PC-3 (cell line): ENCODE data around the gene PIAS2. TPM values are rescaled to one million over a fixed set of nuclear protein-coding genes. Genes with fewer than 3 reads are reported as not detected.

Source experiments
- ATAC-seq: fragments of 200-7000 bp; cut with Tn5 transposase; 2 replicates; pipeline ENCODE4 v1.9.1; 2020; ENCODE audit warnings: mild to moderate bottlenecking, moderate library complexity
- BruUV-seq: library from RNA; stranded (reverse); fragments of 400-500 nt; replicated peaks from 2 replicates; lab custom pipeline; 2021; lab: Mats Ljungman, UMichigan
- CTCF ChIA-PET: fragments of 300-600 bp; sonication (Branson Sonifier 250); formaldehyde crosslinking; loops from one replicate; lab custom pipeline; 2022; ENCODE audit warnings: antibody characterized with exemption; lab: Charles Lee
- POLR2A ChIA-PET: fragments of 300-600 bp; sonication (Branson Sonifier 250); formaldehyde crosslinking; loops from one replicate; lab custom pipeline; 2022; ENCODE audit warnings: antibody characterized with exemption; ENCODE audit not compliant: unreplicated experiment; lab: Charles Lee
- DNase-seq: peaks from one replicate; pipeline ENCODE4 v3.0.0-alpha.2; 2015
- H2AFZ ChIP-seq: fragments of 300-600 bp; sonication (generic); 2 replicates; pipeline ENCODE4 v1.6.0; 2016; ENCODE audit warnings: antibody characterized with exemption, low read length
- H3F3A ChIP-seq: fragments of 300-600 bp; sonication (generic); one replicate; pipeline ENCODE4 v1.6.0; 2017; ENCODE audit warnings: antibody characterized with exemption, low read length, control low read depth, mild to moderate bottlenecking; ENCODE audit not compliant: unreplicated experiment
- H3K27ac ChIP-seq: fragments of 300-600 bp; sonication (generic); 2 replicates; pipeline ENCODE4 v1.5.1; 2016; ENCODE audit warnings: mild to moderate bottlenecking, low read length
- H3K27me3 ChIP-seq: fragments of 300-600 bp; sonication (generic); 2 replicates; pipeline ENCODE4 v1.6.1; 2016; ENCODE audit warnings: low read length, mixed read lengths
- H3K36me3 ChIP-seq: fragments of 300-600 bp; sonication (generic); 2 replicates; pipeline ENCODE4 v1.6.1; 2016; ENCODE audit warnings: low read depth, mixed run types, low read length, mixed read lengths
- H3K4me1 ChIP-seq: fragments of 300-600 bp; sonication (generic); 2 replicates; pipeline ENCODE4 v1.5.1; 2016; ENCODE audit warnings: low read length; ENCODE audit not compliant: insufficient read depth
- H3K4me2 ChIP-seq: fragments of 300-600 bp; sonication (generic); 2 replicates; pipeline ENCODE4 v1.6.0; 2016; ENCODE audit warnings: low read length
- H3K4me3 ChIP-seq: fragments of 300-600 bp; sonication (generic); 2 replicates; pipeline ENCODE4 v1.5.1; 2016; ENCODE audit warnings: mild to moderate bottlenecking, low read length, mixed read lengths
- H3K79me2 ChIP-seq: fragments of 300-600 bp; sonication (generic); 2 replicates; pipeline ENCODE4 v1.6.1; 2017; ENCODE audit warnings: low read length, mixed read lengths
- H3K9ac ChIP-seq: fragments of 300-600 bp; sonication (generic); 2 replicates; pipeline ENCODE4 v1.6.0; 2016; ENCODE audit warnings: mild to moderate bottlenecking, low read length
- H3K9me2 ChIP-seq: fragments of 300-600 bp; sonication (generic); replicated peaks from 2 replicates; pipeline ENCODE4 v1.6.1; 2016; ENCODE audit warnings: mixed run types, low read length, mixed read lengths
- H3K9me3 ChIP-seq: fragments of 300-600 bp; sonication (generic); 2 replicates; pipeline ENCODE4 v1.6.1; 2016; ENCODE audit warnings: low read length, mixed read lengths
- H4K20me1 ChIP-seq: fragments of 300-600 bp; sonication (generic); 2 replicates; pipeline ENCODE4 v1.6.1; 2016; ENCODE audit warnings: low read length, mixed read lengths
- CTCF ChIP-seq: fragments of 300-600 bp; sonication (generic); conservative IDR thresholded peaks from 2 replicates; pipeline ENCODE4 v1.5.1; 2017; ENCODE audit warnings: antibody characterized with exemption, low read depth, mild to moderate bottlenecking, low read length
- EZH2 ChIP-seq: fragments of 300-600 bp; sonication (generic); IDR thresholded peaks from one replicate; pipeline ENCODE4 v1.6.1; 2017; ENCODE audit warnings: antibody characterized with exemption, mild to moderate bottlenecking, low read length; ENCODE audit not compliant: unreplicated experiment
- EZH2phosphoT487 ChIP-seq: fragments of 300-600 bp; sonication (generic); IDR thresholded peaks from 2 replicates; pipeline ENCODE4 v1.6.1; 2018; ENCODE audit warnings: mild to moderate bottlenecking, antibody characterized with exemption, low read length, borderline replicate concordance
- intact Hi-C: fragments of 100-400 bp; cut with micrococcal nuclease; formaldehyde crosslinking; loops from 2 replicates; pipeline ENCODE4 v1.9.0; 2023
- total RNA-seq: library from RNA; depleted of rRNA; stranded (reverse); fragments of >200 nt; gene quantifications from 2 replicates; pipeline ENCODE4 v1.2.3, GENCODE V29; 2014

Gene PIAS2
- total RNA-seq, 1 experiment from 2014 or later = 13.5 TPM

- Histone ChIP-seq H3K9me3 (no peaks in the 10 kb centered on the region), H4K20me1 (no peaks in the 10 kb centered on the region), H3K9me2 (no peaks in the 10 kb centered on the region), H3K4me2 (no peak overlapping the region), H3K79me2 (no peaks in the 10 kb centered on the region), H3K27me3 (no peaks in the 10 kb centered on the region), H3F3A (no peaks in the 10 kb centered on the region), H2AFZ (no peak overlapping the region), H3K36me3 (no peaks in the 10 kb centered on the region), H3K4me3 (no peak overlapping the region), H3K9ac (no peak overlapping the region), H3K4me1 (no peaks in the 10 kb centered on the region), H3K27ac (no peak overlapping the region)
- ATAC-seq (no peak), DNase-seq (no peak)
- no peak for TF ChIP-seq CTCF
- no peak for TF ChIP-seq EZH2
- TF ChIP-seq EZH2phosphoT487 = no peak
- ChIA-PET POLR2A (no interaction called here), CTCF (no interaction called here)
- no TSS peak for BruUV-seq
- intact Hi-C loops = no loop called here
Measured at GRCh38 chr18:46939998-46940571, 22.8 kb upstream of the PIAS2 start.

- H3F3A ChIP-seq = no peaks in the 10 kb centered on the region
- intact Hi-C loops = no loop called here
- no peaks in the 10 kb centered on the region for H3K9me2 ChIP-seq
- TF ChIP-seq CTCF (no peak), EZH2 (no peak), EZH2phosphoT487 (no peak)
- no peak overlapping the region for H2AFZ ChIP-seq
- no peaks in the 10 kb centered on the region for H3K9me3 ChIP-seq
- no TSS peak for BruUV-seq
- no peaks in the 10 kb centered on the region for H3K79me2 ChIP-seq
- H3K27me3 ChIP-seq = no peaks in the 10 kb centered on the region
- no peaks in the 10 kb centered on the region for H4K20me1 ChIP-seq
- DNase-seq (no peak), ATAC-seq (no peak)
- H3K9ac ChIP-seq = no peak overlapping the region
- ChIA-PET CTCF (no interaction called here), POLR2A (no interaction called here)
- no peaks in the 10 kb centered on the region for H3K4me1 ChIP-seq
- no peak overlapping the region for H3K27ac ChIP-seq
- no peak overlapping the region for H3K4me3 ChIP-seq
- no peaks in the 10 kb centered on the region for H3K36me3 ChIP-seq
- no peak overlapping the region for H3K4me2 ChIP-seq
Measured at GRCh38 chr18:46939337-46939963, 22.1 kb upstream of the PIAS2 start.

- CTCF ChIA-PET = no interaction called here
- Histone ChIP-seq H3K4me3 (no peak overlapping the region), H3K9me3 (no peaks in the 10 kb centered on the region), H3K9me2 (no peaks in the 10 kb centered on the region), H3K4me2 (no peak overlapping the region), H3K36me3 (no peaks in the 10 kb centered on the region), H3K9ac (no peak overlapping the region), H3K27ac (no peak overlapping the region), H3K79me2 (peaks cover 12% of the 10 kb centered on the region), H4K20me1 (no peaks in the 10 kb centered on the region), H2AFZ (no peak overlapping the region), H3F3A (no peaks in the 10 kb centered on the region), H3K27me3 (no peaks in the 10 kb centered on the region), H3K4me1 (no peaks in the 10 kb centered on the region)
- intact Hi-C loops = no loop called here
- TF ChIP-seq EZH2phosphoT487 (no peak), CTCF (no peak), EZH2 (no peak)
- BruUV-seq = no TSS peak
- POLR2A ChIA-PET = no interaction called here
- ATAC-seq (no peak), DNase-seq (no peak)
Measured at GRCh38 chr18:46920653-46921052, 3.3 kb upstream of the PIAS2 start.
